ENCODE measurements around the gene SNRPE.

DNA sequence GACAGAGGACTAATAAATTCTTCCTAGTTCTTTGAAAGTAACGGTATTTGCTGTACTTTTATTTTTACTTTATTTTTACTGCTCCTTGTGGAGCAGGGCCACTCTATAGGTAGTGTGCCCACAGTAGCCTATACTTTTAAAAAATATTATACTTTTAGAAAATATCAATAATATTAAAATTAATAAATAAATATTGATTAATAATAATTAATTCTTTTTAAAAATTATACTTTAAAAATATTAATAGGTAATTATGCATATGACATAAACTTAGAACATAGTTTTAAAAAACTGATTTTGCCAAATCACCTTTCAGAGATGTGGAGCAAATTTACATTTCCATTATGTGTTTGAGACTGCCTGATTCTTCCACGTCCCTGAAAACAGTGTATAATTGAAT, 35.2 kb upstream of the SNRPE start:
- TF ChIP-seq, protein P1, sequence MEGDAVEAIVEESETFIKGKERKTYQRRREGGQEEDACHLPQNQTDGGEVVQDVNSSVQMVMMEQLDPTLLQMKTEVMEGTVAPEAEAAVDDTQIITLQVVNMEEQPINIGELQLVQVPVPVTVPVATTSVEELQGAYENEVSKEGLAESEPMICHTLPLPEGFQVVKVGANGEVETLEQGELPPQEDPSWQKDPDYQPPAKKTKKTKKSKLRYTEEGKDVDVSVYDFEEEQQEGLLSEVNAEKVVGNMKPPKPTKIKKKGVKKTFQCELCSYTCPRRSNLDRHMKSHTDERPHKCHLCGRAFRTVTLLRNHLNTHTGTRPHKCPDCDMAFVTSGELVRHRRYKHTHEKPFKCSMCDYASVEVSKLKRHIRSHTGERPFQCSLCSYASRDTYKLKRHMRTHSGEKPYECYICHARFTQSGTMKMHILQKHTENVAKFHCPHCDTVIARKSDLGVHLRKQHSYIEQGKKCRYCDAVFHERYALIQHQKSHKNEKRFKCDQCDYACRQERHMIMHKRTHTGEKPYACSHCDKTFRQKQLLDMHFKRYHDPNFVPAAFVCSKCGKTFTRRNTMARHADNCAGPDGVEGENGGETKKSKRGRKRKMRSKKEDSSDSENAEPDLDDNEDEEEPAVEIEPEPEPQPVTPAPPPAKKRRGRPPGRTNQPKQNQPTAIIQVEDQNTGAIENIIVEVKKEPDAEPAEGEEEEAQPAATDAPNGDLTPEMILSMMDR (conservative IDR thresholded peaks at IDR 0.05 in 1 of 2, IDR thresholded peaks at IDR 0.05 in 1 of 2; ENCODE audit: extremely low read depth in 1 of 2, insufficient read depth in 1 of 2, low read depth in 1 of 2, low read length in 2 of 2), result no peak
- TF ChIP-seq EZH2 (IDR thresholded peaks at IDR 0.05; ENCODE audit: borderline replicate concordance, low read length), result no peak

Data from mammary epithelial cell (primary cell).